ENCODE measurements around the gene RHOJ.

Gene RHOJ

GRCh38 chr14:63205866-63206265 is 1.6 kb downstream of the RHOJ start:
- DNase-seq = no peak

- DNase-seq = no peak
Measured at GRCh38 chr14:63209160-63209559, 4.9 kb downstream of the RHOJ start.

- no peak for DNase-seq
Measured at GRCh38 chr14:63210812-63211211, 6.6 kb downstream of the RHOJ start.

GRCh38 chr14:63212209-63212608 is 8.0 kb downstream of the RHOJ start:
- no peak for DNase-seq

- no peak for DNase-seq
Measured at GRCh38 chr14:63212776-63213500, 8.7 kb downstream of the RHOJ start.

GRCh38 chr14:63214417-63215196 is 10.4 kb downstream of the RHOJ start:
- no peak for DNase-seq

GRCh38 chr14:63220526-63220925 is 16.3 kb downstream of the RHOJ start:
- no peak for DNase-seq

GRCh38 chr14:63223596-63223995 is 19.4 kb downstream of the RHOJ start:
- DNase-seq = no peak

- peak; percentile 33 for DNase-seq
Measured at GRCh38 chr14:63224196-63224595, 20.0 kb downstream of the RHOJ start.

GRCh38 chr14:63228217-63228616 is 24.0 kb downstream of the RHOJ start:
- DNase-seq = no peak

GRCh38 chr14:63229330-63230059 is 25.3 kb downstream of the RHOJ start:
- no peak for DNase-seq

- DNase-seq = no peak
Measured at GRCh38 chr14:63231766-63232165, 27.5 kb downstream of the RHOJ start.

GRCh38 chr14:63237791-63238190 is 33.5 kb downstream of the RHOJ start:
- DNase-seq = no peak

- no peak for DNase-seq
Measured at GRCh38 chr14:63240221-63240620, 36.0 kb downstream of the RHOJ start.

- DNase-seq = no peak
Measured at GRCh38 chr14:63241096-63241495, 36.9 kb downstream of the RHOJ start.

- DNase-seq = peak; percentile 44
Measured at GRCh38 chr14:63243646-63244045, 39.4 kb downstream of the RHOJ start.

- DNase-seq = peak; percentile 22
Measured at GRCh38 chr14:63245893-63246292, 41.6 kb downstream of the RHOJ start.

- DNase-seq = peak; percentile 81
Measured at GRCh38 chr14:63248211-63248610, 44.0 kb downstream of the RHOJ start.

- DNase-seq = peak; percentile 50
Measured at GRCh38 chr14:63249092-63249491, 44.8 kb downstream of the RHOJ start.

GRCh38 chr14:63257299-63257698 is 53.1 kb downstream of the RHOJ start:
- DNase-seq = no peak

- DNase-seq = no peak
Measured at GRCh38 chr14:63262446-63262845, 58.2 kb downstream of the RHOJ start.

GRCh38 chr14:63266106-63266505 is 61.9 kb downstream of the RHOJ start:
- DNase-seq = no peak

- DNase-seq = no peak
Measured at GRCh38 chr14:63267171-63267570, 62.9 kb downstream of the RHOJ start.

Measured in fibroblast of skin of abdomen (primary cell).